Panc1 (cell line): ENCODE measurements around the gene MTHFD1. TPM values are rescaled to one million over a fixed set of nuclear protein-coding genes. Genes with fewer than 3 reads are reported as not detected.

Source experiments
- ATAC-seq: fragments of 200-7000 bp; cut with Tn5 transposase; 2 replicates; pipeline ENCODE4 v1.9.1; 2020; ENCODE audit warnings: mild to moderate bottlenecking, moderate library complexity
- BruUV-seq: library from RNA; stranded (reverse); fragments of 400-500 nt; replicated peaks from 2 replicates; lab custom pipeline; 2021; lab: Mats Ljungman, UMichigan
- CTCF ChIA-PET: fragments of 300-600 bp; sonication (Branson Sonifier 250); formaldehyde crosslinking; loops from one replicate; lab custom pipeline; 2022; ENCODE audit warnings: antibody characterized with exemption; lab: Charles Lee
- POLR2A ChIA-PET: fragments of 300-600 bp; sonication (Branson Sonifier 250); formaldehyde crosslinking; loops from one replicate; lab custom pipeline; 2022; ENCODE audit warnings: antibody characterized with exemption; lab: Charles Lee
- DNase-seq: peaks from one replicate; pipeline ENCODE4 v3.0.0-alpha.2; 2010; ENCODE audit warnings: low read depth, low spot score
- H3K27ac ChIP-seq: 2 replicates; pipeline ENCODE4 v1.5.1; 2011; ENCODE audit warnings: mild to moderate bottlenecking, low read length, inconsistent platforms
- H3K27me3 ChIP-seq: fragments of 200-500 bp; sonication (Bioruptor generic); 2 replicates; pipeline ENCODE4 v1.6.0; 2014; ENCODE audit warnings: low read length, inconsistent platforms; ENCODE audit not compliant: control insufficient read depth, insufficient read depth
- H3K36me3 ChIP-seq: fragments of 200-500 bp; sonication (Bioruptor generic); 2 replicates; pipeline ENCODE4 v1.5.1; 2014; ENCODE audit warnings: inconsistent platforms, mild to moderate bottlenecking, low read length, moderate library complexity; ENCODE audit not compliant: control insufficient read depth, insufficient read depth
- H3K4me1 ChIP-seq: 2 replicates; pipeline ENCODE4 v1.5.1; 2011; ENCODE audit warnings: inconsistent platforms, mild to moderate bottlenecking, low read length, moderate library complexity; ENCODE audit not compliant: control insufficient read depth, insufficient read depth
- H3K4me3 ChIP-seq, 2 experiments: 2 replicates each; pipeline ENCODE4 v1.5.1; 2011 to 2012; ENCODE audit warnings: low read depth in 2 of 2, low read length in 2 of 2, mild to moderate bottlenecking in 2 of 2, inconsistent platforms in 1 of 2, moderate library complexity in 1 of 2
- H3K9me3 ChIP-seq: fragments of 200-500 bp; sonication (Bioruptor generic); 2 replicates; pipeline ENCODE4 v1.5.1; 2014; ENCODE audit warnings: low read depth, mild to moderate bottlenecking, inconsistent platforms, low read length, moderate library complexity; ENCODE audit not compliant: control insufficient read depth, insufficient read depth
- POLR2AphosphoS5 ChIP-seq: IDR thresholded peaks from 2 replicates; pipeline ENCODE4 v1.6.1; 2012; ENCODE audit warnings: mild to moderate bottlenecking, low read depth, low read length, moderate library complexity
- SIN3A ChIP-seq: IDR thresholded peaks from 2 replicates; pipeline ENCODE4 v1.6.1; 2012; ENCODE audit warnings: low read depth, mild to moderate bottlenecking, low read length, moderate library complexity, borderline replicate concordance; ENCODE audit not compliant: insufficient read depth
- TCF7L2 ChIP-seq: IDR thresholded peaks from 2 replicates; pipeline ENCODE4 v1.6.1; 2011; ENCODE audit warnings: mild to moderate bottlenecking, low read depth, low read length, inconsistent platforms
- in situ Hi-C: cut with HindIII; loops from 2 replicates; pipeline ENCODE4 v1.10.0; 2016; ENCODE audit warnings: low sequenced_read_pairs, low pct_unique_long_range_greater_than_20kb
- intact Hi-C: fragments of 100-400 bp; cut with micrococcal nuclease; formaldehyde crosslinking; loops from one replicate; pipeline ENCODE4 v1.10.0; 2022; ENCODE audit not compliant: unreplicated experiment
- total RNA-seq: library from RNA; stranded (reverse); gene quantifications from one replicate; pipeline ENCODE4 v1.2.1, GENCODE V29; 2021; ENCODE audit not compliant: unreplicated experiment
- TF ChIP-seq, protein P1 (sequence below), 2 experiments: IDR thresholded peaks; 2 replicates each; pipeline ENCODE4 v1.6.1; 2011 to 2012; ENCODE audit warnings: low read depth in 2 of 2, control low read depth in 1 of 2, low read length in 1 of 2, mild to moderate bottlenecking in 1 of 2, moderate library complexity in 1 of 2; ENCODE audit not compliant: insufficient read depth in 1 of 2
- TF ChIP-seq, protein P2 (sequence below): fragments of 450-650 bp; IDR thresholded peaks from 2 replicates; pipeline ENCODE4 v1.5.1; 2017; ENCODE audit warnings: mild to moderate bottlenecking

Gene MTHFD1
- total RNA-seq, 1 experiment from 2014 or later: 141 TPM

DNA sequence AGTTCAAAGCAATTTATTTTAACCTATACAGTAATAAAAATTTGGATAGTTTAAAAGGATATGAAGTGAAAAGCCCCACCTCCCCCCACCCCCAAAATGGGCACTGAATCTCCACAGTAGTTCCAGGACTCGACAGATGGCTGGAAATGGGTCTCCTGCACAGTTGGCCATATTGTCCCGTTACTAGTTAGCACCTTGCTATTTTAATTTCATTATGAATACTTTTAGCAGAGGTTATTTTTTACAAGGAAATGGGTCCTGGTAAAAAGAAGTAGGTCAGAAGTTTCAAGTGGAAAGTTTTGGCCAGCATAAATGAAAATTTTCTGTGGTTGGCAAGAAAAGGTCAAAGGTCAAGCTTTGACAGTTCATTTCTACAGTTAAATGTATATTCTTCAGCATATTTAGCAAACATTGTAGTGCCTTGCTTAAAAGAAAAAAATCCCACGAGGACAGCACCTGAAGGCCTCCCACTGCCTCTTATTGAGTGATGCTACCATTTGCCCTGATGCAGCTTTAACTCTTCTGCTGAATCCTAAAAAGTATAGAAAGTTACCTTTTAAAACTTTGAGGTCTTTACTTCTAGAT lies 28.3 kb downstream of the MTHFD1 start:
- CTCF ChIA-PET: no interaction called here
- peaks cover 7% of the 10 kb centered on the region; the same call in 1 of the 2 replicates for H3K36me3 ChIP-seq
- intact Hi-C loops: no loop called here

DNA sequence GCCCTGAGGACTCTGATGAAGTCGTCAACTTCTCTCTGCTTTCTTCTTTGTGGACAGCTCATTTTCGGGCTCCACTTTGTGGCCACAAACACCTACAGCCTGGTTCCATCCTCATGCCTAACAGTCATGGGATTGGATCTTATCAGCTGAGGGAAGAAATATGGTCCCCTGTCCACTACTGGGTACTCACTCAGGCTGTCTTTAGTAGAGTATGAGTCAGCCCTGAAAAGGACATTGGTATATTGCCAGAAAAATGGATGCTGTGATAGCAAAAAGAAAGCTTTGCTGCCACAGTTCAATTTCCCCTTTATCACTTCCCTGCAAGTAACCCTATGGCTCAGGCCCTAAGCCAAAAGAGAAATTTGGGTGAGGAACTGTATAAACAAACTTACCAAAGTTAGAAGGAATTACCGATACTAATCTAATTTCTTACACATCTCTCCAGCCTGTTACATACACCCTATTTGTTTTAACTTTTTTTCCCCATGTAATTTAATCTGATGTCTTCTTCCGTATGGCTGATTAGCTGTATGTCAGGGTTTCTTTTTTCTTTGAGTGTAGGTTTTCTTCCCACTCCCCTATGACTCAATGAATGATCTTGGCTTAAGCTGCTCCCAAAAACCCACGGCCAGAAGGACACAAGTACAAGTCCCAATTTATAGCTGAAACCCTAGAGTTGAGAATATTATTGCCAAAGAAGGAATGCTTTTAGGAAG lies 29.1 kb downstream of the MTHFD1 start:
- ChIA-PET POLR2A (no interaction called here), CTCF (no interaction called here)
- Histone ChIP-seq H3K27me3 (no peaks in the 10 kb centered on the region), H3K36me3 (peaks cover 9% of the 10 kb centered on the region; the same call in 1 of the 2 replicates), H3K4me3 (no peak overlapping the region), H3K9me3 (no peaks in the 10 kb centered on the region), H3K4me1 (no peaks in the 10 kb centered on the region), H3K27ac (no peak overlapping the region)
- intact Hi-C loops: no loop called here
- no peak for ATAC-seq
- DNase-seq: no peak
- BruUV-seq: no TSS peak
- TF ChIP-seq, protein P1, sequence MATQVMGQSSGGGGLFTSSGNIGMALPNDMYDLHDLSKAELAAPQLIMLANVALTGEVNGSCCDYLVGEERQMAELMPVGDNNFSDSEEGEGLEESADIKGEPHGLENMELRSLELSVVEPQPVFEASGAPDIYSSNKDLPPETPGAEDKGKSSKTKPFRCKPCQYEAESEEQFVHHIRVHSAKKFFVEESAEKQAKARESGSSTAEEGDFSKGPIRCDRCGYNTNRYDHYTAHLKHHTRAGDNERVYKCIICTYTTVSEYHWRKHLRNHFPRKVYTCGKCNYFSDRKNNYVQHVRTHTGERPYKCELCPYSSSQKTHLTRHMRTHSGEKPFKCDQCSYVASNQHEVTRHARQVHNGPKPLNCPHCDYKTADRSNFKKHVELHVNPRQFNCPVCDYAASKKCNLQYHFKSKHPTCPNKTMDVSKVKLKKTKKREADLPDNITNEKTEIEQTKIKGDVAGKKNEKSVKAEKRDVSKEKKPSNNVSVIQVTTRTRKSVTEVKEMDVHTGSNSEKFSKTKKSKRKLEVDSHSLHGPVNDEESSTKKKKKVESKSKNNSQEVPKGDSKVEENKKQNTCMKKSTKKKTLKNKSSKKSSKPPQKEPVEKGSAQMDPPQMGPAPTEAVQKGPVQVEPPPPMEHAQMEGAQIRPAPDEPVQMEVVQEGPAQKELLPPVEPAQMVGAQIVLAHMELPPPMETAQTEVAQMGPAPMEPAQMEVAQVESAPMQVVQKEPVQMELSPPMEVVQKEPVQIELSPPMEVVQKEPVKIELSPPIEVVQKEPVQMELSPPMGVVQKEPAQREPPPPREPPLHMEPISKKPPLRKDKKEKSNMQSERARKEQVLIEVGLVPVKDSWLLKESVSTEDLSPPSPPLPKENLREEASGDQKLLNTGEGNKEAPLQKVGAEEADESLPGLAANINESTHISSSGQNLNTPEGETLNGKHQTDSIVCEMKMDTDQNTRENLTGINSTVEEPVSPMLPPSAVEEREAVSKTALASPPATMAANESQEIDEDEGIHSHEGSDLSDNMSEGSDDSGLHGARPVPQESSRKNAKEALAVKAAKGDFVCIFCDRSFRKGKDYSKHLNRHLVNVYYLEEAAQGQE (IDR thresholded peaks at IDR 0.05; ENCODE audit: insufficient read depth in 1 of 2, low read depth in 2 of 2, low read length in 1 of 2): no peak
- TF ChIP-seq SIN3A: no peak
- no peak for TF ChIP-seq TCF7L2
- TF ChIP-seq, protein P2, sequence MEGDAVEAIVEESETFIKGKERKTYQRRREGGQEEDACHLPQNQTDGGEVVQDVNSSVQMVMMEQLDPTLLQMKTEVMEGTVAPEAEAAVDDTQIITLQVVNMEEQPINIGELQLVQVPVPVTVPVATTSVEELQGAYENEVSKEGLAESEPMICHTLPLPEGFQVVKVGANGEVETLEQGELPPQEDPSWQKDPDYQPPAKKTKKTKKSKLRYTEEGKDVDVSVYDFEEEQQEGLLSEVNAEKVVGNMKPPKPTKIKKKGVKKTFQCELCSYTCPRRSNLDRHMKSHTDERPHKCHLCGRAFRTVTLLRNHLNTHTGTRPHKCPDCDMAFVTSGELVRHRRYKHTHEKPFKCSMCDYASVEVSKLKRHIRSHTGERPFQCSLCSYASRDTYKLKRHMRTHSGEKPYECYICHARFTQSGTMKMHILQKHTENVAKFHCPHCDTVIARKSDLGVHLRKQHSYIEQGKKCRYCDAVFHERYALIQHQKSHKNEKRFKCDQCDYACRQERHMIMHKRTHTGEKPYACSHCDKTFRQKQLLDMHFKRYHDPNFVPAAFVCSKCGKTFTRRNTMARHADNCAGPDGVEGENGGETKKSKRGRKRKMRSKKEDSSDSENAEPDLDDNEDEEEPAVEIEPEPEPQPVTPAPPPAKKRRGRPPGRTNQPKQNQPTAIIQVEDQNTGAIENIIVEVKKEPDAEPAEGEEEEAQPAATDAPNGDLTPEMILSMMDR: no peak
- TF ChIP-seq POLR2AphosphoS5: no peak
- in situ Hi-C loops: no loop called here

More for the DNA sequence above, 28.3 kb downstream of the MTHFD1 start:
- POLR2A ChIA-PET: no interaction called here
- TF ChIP-seq TCF7L2 (no peak), SIN3A (no peak), POLR2AphosphoS5 (no peak)
- TF ChIP-seq, protein P2: no peak
- TF ChIP-seq, protein P1 (IDR thresholded peaks at IDR 0.05; ENCODE audit: insufficient read depth in 1 of 2, low read depth in 2 of 2, low read length in 1 of 2): no peak
- H3K9me3 ChIP-seq: no peaks in the 10 kb centered on the region
- H3K27ac ChIP-seq: no peak overlapping the region
- BruUV-seq: no TSS peak
- H3K27me3 ChIP-seq: no peaks in the 10 kb centered on the region
- no peak for ATAC-seq
- DNase-seq: no peak
- H3K4me1 ChIP-seq: no peaks in the 10 kb centered on the region
- H3K4me3 ChIP-seq: no peak overlapping the region
- in situ Hi-C loops: no loop called here
